Measurements from ENCODE around the gene TTC7B. TPM values are rescaled to one million over a fixed set of nuclear protein-coding genes. Genes with fewer than 3 reads are reported as not detected.

TTC7B gene
- total RNA-seq, 4 donors from 2014 or later = 31.0 to 49.7 (median 45.1) TPM

DNA sequence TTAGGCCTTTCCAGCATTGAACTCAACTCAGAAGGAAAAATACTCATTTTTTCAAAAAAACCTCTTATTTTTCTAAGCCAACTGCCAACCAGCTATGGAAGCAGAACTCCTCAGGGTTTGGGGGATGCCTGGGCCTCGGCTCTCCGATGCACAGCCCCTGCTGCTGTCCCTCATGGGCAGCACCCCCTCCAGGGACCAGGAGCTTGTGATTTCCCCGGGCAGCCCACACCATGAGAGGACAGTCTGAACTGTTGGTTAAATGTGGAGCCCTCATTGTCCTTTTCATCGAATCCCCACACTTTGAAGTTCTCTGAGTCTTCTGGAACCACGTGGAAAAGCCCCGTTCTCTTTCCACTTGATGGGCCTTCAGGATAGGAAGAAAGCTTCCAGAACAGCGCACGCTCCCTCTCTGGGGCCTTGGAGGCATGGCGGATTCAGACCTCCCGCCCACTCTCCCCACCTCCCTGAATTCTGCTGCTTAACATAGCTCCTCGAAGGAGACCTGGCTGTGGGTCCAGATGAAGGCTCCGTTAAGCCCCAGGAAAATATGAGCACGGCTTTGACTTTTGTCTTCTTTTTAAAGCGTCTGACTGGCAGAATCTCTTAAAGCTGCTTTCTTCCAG is 262.8 kb downstream of the TTC7B start:
- TF ChIP-seq, protein P1, sequence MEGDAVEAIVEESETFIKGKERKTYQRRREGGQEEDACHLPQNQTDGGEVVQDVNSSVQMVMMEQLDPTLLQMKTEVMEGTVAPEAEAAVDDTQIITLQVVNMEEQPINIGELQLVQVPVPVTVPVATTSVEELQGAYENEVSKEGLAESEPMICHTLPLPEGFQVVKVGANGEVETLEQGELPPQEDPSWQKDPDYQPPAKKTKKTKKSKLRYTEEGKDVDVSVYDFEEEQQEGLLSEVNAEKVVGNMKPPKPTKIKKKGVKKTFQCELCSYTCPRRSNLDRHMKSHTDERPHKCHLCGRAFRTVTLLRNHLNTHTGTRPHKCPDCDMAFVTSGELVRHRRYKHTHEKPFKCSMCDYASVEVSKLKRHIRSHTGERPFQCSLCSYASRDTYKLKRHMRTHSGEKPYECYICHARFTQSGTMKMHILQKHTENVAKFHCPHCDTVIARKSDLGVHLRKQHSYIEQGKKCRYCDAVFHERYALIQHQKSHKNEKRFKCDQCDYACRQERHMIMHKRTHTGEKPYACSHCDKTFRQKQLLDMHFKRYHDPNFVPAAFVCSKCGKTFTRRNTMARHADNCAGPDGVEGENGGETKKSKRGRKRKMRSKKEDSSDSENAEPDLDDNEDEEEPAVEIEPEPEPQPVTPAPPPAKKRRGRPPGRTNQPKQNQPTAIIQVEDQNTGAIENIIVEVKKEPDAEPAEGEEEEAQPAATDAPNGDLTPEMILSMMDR (IDR thresholded peaks at IDR 0.05; ENCODE audit: low read depth) = no peak

DNA sequence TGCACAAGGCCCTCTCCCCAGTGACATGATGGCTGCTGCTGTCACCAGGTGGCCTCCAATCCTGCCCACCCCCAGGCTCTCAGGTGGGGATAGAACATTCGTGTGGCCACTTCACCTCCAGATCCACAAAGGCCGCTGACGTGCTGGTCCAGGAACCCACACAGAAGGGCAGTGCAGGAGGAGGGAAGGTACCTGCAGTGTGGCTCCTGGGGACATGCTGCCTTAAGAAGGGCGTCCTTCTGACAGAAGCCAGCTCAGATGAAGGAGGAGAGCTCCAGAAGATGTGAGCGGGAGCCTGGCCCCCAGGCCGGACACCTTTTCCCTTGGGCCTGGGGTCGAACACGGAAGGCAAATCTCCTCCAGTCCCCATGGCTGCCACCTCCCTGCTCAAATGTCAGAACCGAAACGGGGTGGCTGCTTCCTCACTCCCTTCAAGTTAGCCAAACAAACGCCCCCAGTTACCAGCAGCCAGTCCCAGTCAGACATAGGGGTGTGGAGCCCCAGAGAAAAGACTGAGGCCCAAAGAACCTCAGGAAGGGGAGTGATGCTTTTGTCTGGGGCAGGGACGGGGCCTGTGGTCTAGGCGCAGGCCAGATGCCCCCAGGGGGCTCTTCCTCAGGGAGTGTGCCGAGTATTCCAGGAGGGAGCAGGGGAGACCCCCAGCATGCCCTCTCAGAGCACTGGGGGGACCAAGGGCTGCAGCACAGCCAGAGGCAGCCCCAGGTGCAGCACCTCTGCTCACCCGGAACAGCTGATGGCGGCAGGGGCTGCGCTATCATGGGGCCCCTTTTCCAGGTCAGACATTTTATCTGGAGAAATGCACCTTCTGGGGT is 263.5 kb downstream of the TTC7B start:
- TF ChIP-seq, protein P1 (IDR thresholded peaks at IDR 0.05; ENCODE audit: low read depth) = no peak

DNA sequence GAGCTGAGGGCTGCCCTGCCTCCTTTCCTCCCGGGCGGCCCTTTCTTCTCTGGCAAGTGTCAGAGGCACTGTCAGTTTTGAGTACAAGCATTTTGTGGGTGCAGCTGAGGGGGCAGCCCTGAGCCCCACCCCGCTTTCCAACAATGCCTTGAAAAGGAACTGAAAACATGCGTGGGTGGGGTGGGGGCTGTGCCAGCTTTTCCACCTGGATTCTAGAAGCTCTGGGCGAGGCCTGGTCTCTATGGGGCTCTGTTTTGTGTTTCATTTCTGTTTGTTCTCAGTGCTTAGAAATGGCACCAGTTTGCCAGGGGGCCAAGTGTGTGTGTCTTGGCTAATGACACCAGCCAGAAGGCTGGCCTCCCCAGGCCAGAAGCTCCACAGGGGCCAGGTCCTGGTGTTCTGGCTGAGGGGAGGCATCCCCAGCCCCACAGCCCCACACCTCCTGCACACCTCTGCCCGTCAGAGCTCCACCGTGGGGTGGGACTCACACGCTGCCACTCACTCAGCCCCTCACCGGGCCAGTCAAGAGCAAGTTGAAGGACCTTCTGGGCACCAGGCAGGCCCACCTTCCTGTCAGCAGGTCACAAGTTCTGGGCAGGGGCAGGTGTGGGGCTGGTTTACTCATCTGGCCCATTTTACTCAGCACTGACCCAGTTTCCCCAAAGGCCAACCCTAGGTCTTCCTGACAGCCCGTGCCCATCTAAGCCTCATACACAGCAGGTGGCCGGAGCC is 264.3 kb downstream of the TTC7B start:
- TF ChIP-seq, protein P1 (IDR thresholded peaks at IDR 0.05; ENCODE audit: low read depth) = no peak

DNA sequence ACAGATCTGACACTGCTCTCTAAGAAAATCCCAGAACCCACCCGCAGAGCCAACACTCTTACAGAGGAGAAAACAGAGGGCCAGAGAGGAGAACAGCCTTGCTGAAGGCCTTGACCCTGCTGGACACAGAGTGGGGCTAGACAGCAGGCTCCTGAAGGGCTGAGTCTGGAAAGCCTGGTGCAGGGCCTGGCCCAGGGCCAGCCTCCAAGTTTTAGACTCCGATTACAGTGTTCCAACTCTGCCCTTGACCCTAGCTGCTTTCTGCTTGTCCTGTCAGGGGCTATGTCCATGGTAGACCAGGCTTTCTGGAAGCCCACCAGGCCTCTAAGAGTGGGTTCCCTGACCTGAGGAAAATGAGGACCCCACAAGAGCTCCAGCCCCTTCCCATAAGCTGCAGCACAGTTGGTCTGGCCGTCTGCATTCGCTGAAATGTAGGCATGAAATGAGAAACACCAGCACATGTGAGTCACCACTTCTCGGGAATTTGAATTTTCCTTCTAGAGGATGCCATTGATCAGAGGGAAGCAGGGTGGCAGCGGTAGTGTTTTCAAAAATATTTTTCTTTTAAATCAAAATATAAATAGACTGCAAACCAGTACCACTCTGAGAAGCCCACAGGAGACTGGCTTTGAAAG is 265.0 kb downstream of the TTC7B start:
- TF ChIP-seq, protein P1 (IDR thresholded peaks at IDR 0.05; ENCODE audit: low read depth) = no peak

DNA sequence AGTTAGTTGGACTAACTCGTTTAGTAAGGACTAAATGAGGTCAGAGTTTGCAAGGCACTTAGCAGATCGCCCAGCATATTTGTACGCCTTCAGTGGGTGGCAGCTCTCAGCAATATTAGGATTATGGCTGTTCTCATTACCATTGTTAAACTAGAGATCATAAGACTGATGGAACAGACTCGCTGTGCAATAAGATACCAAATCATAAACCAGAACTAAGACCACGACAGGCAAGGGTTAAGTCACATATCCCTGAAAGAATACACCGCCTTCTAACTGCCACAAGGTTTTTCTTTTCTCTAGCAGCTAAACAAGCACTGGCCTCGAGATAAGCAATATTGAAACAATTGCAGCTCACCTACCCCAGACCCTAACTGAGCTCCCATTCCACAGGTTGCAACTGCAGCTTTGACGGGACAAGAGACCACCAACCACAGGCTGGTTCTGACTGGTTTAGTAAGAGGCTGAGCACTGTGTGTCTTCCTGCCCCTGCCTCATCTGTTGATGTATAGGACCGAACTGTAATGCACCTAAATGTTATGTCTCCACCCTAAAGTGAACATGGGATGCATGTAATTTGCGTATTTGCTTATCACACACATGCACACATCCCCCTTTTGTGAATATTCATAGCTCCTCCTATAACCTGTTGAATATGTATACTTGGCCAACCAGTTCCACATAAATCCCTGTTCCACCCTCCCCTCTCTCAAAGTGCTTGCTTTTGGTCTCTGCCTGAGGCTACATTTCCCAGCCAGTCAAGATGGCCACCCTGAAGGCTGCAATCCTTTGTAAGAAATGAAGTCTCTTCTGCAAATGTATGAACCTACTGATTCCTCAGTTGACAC is 266.2 kb downstream of the TTC7B start:
- TF ChIP-seq, protein P1 (IDR thresholded peaks at IDR 0.05; ENCODE audit: low read depth) = no peak

DNA sequence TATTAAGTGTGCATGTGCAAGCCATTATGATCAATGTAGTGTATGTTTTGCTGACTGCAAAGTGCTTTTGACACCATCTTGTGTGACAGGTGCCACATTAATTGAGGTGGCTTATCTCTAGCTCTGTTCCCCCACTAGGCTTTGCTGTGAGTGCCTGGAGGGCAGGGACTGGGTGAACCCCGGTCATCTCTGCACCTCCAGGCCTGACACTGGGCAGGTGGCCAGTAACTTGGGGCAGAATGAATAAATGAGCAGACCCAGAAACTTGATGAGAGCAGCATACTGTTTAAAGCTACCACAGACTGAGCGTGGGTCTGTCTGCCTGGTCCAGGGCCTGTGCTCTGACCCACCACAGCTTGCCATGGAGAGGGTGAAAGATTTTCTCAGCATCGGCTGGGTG is 267.8 kb downstream of the TTC7B start:
- TF ChIP-seq, protein P1 (IDR thresholded peaks at IDR 0.05; ENCODE audit: low read depth) = no peak

Measured in subcutaneous adipose tissue (tissue), 4 donors.